Esophagus muscularis mucosa (tissue), 4 donors: Measurements from ENCODE around the gene FGD6. TPM values are rescaled to one million over a fixed set of nuclear protein-coding genes. Genes with fewer than 3 reads are reported as not detected.

Experiments
- DNase-seq: peaks from one replicate; pipeline ENCODE4 v3.0.0-alpha.2; 2017; ENCODE audit errors: extremely low spot score
- H3K27ac ChIP-seq, 4 donors: fragments of 200-600 bp; sonication (generic); replicated peaks in 1 of 4; 1 replicate in 3 of 4; 2 replicates in 1 of 4; pipeline ENCODE4 v1.5.1; 2016 to 2019; ENCODE audit warnings: mild to moderate bottlenecking in 1 of 4
- H3K27me3 ChIP-seq, 4 donors: fragments of 200-600 bp; sonication (generic); one replicate each; pipeline versions ENCODE4 v1.5.1 to v1.6.0; 2016 to 2019
- H3K36me3 ChIP-seq, 4 donors: fragments of 200-600 bp; sonication (generic); one replicate each; pipeline ENCODE4 v1.5.1; 2016 to 2019
- H3K4me1 ChIP-seq, 4 donors: fragments of 200-600 bp; sonication (generic); one replicate each; pipeline ENCODE4 v1.5.1; 2016 to 2019
- H3K4me3 ChIP-seq, 4 donors: fragments of 200-600 bp; sonication (generic); 1 replicate in 2 of 4; 2 replicates in 2 of 4; pipeline ENCODE4 v1.5.1; 2016 to 2019; ENCODE audit warnings: mild to moderate bottlenecking in 4 of 4, moderate library complexity in 1 of 4
- H3K9me3 ChIP-seq, 4 donors: fragments of 200-600 bp; sonication (generic); 1 replicate in 3 of 4; 2 replicates in 1 of 4; pipeline ENCODE4 v1.5.1; 2016 to 2019
- CTCF ChIP-seq, 3 experiments: fragments of 200-600 bp in 2 of 3; fragments of 450-650 bp in 1 of 3; sonication (generic) in 2 of 3; IDR thresholded peaks; one replicate each; pipeline ENCODE4 v1.5.1; 2017 to 2019; ENCODE audit warnings: antibody characterized with exemption in 3 of 3, mild to moderate bottlenecking in 2 of 3, moderate library complexity in 1 of 3
- EP300 ChIP-seq: sonication (generic); formaldehyde crosslinking; IDR thresholded peaks from one replicate; pipeline ENCODE4 v1.6.1; 2017; ENCODE audit warnings: antibody characterized with exemption
- POLR2A ChIP-seq: fragments of 450-650 bp; IDR thresholded peaks from one replicate; pipeline ENCODE4 v1.6.1; 2017; ENCODE audit warnings: antibody characterized with exemption, moderate library complexity, mild to moderate bottlenecking, low read depth
- POLR2AphosphoS5 ChIP-seq, 2 donors: sonication (generic); formaldehyde crosslinking; IDR thresholded peaks; one replicate each; pipeline ENCODE4 v1.6.1; 2017; ENCODE audit warnings: antibody characterized with exemption in 2 of 2
- WGBS: methylation state at CpG from one replicate; pipeline ENCODE4 v1.1.5; 2018; 5-methylcytosine and 5-hydroxymethylcytosine counted together
- intact Hi-C: fragments of 100-400 bp; cut with DNase I; formaldehyde crosslinking; loops from one replicate; pipeline ENCODE4 v1.15.1; 2023
- total RNA-seq, 4 donors: library from RNA; depleted of rRNA; stranded (reverse); fragments of >200 nt; gene quantifications; one replicate each; pipeline versions ENCODE4 v1.1.0 to v1.2.1, GENCODE V29; 2016

The FGD6 gene
- total RNA-seq, 4 donors from 2014 or later, result 30.5 to 48.6 (median 37.3) TPM

- Histone ChIP-seq H3K4me3 (peak overlapping the region; percentile 73 to 89 (median 86)), H3K27ac (peak overlapping the region; percentile 92 to 99 (median 98)), H3K27me3 (no peaks in the 10 kb centered on the region), H3K4me1 (peaks cover 37 to 68% (median 61%) of the 10 kb centered on the region in 4 donors), H3K9me3 (no peaks in the 10 kb centered on the region), H3K36me3 (no peaks in the 10 kb centered on the region)
- no peak for TF ChIP-seq EP300
- TF ChIP-seq POLR2AphosphoS5 (IDR thresholded peaks at IDR 0.05), result peak in 1 of 2 donors; percentile 43
- no peak for TF ChIP-seq CTCF (IDR thresholded peaks at IDR 0.05)
- intact Hi-C loops, result loop anchor here (5.0 to 10.0 kb wide), 3 partner anchors 101 to 316 kb away; no protein-coding TSS in a partner anchor
- WGBS, result under 1% methylated on average over 22 of the region's 35 CpGs
- DNase-seq, result no peak
These were observed 1.2 kb upstream of the FGD6 start for GRCh38 chr12:95218150-95219133.

GRCh38 chr12:95216711-95217376, 423 bp downstream of the FGD6 start:
- peak; percentile 92 for DNase-seq
- intact Hi-C loops, result loop anchor here (5.0 to 10.0 kb wide), 3 partner anchors 100 to 318 kb away; no protein-coding TSS in a partner anchor
- H3K4me3 ChIP-seq, result peak overlapping the region; percentile 73 to 89 (median 86)
- no peaks in the 10 kb centered on the region for H3K9me3 ChIP-seq
- WGBS, result under 1% methylated on average over 37 of the region's 45 CpGs
- TF ChIP-seq EP300, result no peak
- TF ChIP-seq CTCF (IDR thresholded peaks at IDR 0.05), result no peak
- TF ChIP-seq POLR2A, result no peak
- no peak for TF ChIP-seq POLR2AphosphoS5 (IDR thresholded peaks at IDR 0.05)
- peak overlapping the region; percentile 92 to 99 (median 98) for H3K27ac ChIP-seq
- H3K4me1 ChIP-seq, result peaks cover 28 to 59% (median 50%) of the 10 kb centered on the region in 4 donors
- H3K27me3 ChIP-seq, result no peaks in the 10 kb centered on the region
- no peaks in the 10 kb centered on the region for H3K36me3 ChIP-seq

- H3K4me1 ChIP-seq, result peaks cover 21 to 54% (median 41%) of the 10 kb centered on the region in 4 donors
- no peaks in the 10 kb centered on the region for H3K36me3 ChIP-seq
- H3K9me3 ChIP-seq, result no peaks in the 10 kb centered on the region
- intact Hi-C loops, result loop anchor here (5.0 to 10.0 kb wide), 3 partner anchors 99 to 319 kb away; no protein-coding TSS in a partner anchor
- DNase-seq, result no peak
- peak overlapping the region; percentile 73 to 89 (median 86) for H3K4me3 ChIP-seq
- H3K27ac ChIP-seq, result peak overlapping the region; percentile 92 to 99 (median 98)
- TF ChIP-seq EP300 (no peak), CTCF (IDR thresholded peaks at IDR 0.05) (no peak), POLR2A (no peak), POLR2AphosphoS5 (IDR thresholded peaks at IDR 0.05) (no peak)
- 14% methylated on average over 1 of the region's 1 CpG for WGBS
- H3K27me3 ChIP-seq, result no peaks in the 10 kb centered on the region
These were observed 1.3 kb downstream of the FGD6 start for GRCh38 chr12:95215949-95216348.

- no peak for DNase-seq
- intact Hi-C loops, result loop anchor here (10.0 kb wide), 1 partner anchor 320 kb away; no protein-coding TSS in a partner anchor
- Histone ChIP-seq H3K9me3 (no peaks in the 10 kb centered on the region), H3K36me3 (no peaks in the 10 kb centered on the region), H3K27ac (peak overlapping the region in 2 of 4 donors; percentile 15 to 53), H3K27me3 (no peaks in the 10 kb centered on the region), H3K4me1 (peaks cover 12 to 39% (median 26%) of the 10 kb centered on the region in 4 donors), H3K4me3 (no peak overlapping the region)
- TF ChIP-seq POLR2AphosphoS5 (IDR thresholded peaks at IDR 0.05), result no peak
- no peak for TF ChIP-seq POLR2A
- TF ChIP-seq EP300, result no peak
- no peak for TF ChIP-seq CTCF (IDR thresholded peaks at IDR 0.05)
- 72% methylated on average over 3 of the region's 3 CpGs for WGBS
These were observed 2.8 kb downstream of the FGD6 start for GRCh38 chr12:95214466-95214865.
